Measurements from ENCODE around the gene KRTAP12-2.
"Not testable (repeated sequence)": the region's sequence is repeated elsewhere in the genome, so short reads cannot be mapped to it uniquely, and the experiment has no call there.

Gene KRTAP12-2

DNA sequence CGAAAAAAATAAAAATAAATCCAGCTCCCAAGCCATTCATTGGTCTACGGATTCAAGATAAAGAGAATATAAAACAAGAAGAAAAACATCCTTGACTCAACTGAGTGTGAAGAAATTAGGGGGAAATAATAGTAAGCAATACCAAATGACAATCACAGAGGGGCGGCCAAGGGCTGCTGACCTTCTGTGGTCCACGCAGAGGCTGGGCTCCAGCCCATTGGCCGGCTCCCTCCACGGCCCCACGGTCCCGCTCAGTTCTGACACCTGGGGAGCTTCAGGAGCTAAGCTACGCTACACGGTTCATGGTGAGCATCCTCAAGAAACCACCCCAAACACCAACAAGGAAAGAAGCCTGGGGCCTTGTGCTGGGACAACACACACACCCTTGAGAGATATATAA is 29.8 kb upstream of the KRTAP12-2 start:
- TF ChIP-seq, protein P1, sequence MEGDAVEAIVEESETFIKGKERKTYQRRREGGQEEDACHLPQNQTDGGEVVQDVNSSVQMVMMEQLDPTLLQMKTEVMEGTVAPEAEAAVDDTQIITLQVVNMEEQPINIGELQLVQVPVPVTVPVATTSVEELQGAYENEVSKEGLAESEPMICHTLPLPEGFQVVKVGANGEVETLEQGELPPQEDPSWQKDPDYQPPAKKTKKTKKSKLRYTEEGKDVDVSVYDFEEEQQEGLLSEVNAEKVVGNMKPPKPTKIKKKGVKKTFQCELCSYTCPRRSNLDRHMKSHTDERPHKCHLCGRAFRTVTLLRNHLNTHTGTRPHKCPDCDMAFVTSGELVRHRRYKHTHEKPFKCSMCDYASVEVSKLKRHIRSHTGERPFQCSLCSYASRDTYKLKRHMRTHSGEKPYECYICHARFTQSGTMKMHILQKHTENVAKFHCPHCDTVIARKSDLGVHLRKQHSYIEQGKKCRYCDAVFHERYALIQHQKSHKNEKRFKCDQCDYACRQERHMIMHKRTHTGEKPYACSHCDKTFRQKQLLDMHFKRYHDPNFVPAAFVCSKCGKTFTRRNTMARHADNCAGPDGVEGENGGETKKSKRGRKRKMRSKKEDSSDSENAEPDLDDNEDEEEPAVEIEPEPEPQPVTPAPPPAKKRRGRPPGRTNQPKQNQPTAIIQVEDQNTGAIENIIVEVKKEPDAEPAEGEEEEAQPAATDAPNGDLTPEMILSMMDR (conservative IDR thresholded peaks at IDR 0.05; ENCODE audit: control insufficient read depth, insufficient read depth, low read depth, low read length): no peak
- no peak overlapping the region for H3K4me3 ChIP-seq (ENCODE audit: control insufficient read depth, low read depth, low read length)
- no peak for DNase-seq (ENCODE audit: low read depth)

DNA sequence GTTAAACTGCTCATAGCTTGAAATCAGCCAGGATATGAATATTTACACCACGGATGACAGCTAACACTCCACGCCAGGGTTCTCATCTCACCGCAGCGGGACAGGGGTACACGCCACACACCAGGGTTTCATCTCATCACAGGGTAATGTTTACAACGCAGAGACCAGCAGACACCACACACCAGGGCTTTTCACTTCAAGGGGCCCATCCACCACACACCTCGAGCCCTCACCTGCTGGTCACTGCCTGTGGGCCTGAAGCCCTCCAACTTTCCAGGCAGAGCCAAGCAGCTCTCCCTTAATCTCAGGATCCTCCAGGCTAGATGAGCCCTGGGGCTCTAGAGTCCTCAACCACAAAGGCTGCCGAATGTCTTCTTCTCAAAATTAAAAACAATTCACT is 28.9 kb upstream of the KRTAP12-2 start:
- DNase-seq (ENCODE audit: low read depth): no peak
- H3K4me3 ChIP-seq (ENCODE audit: control insufficient read depth, low read depth, low read length): no peak overlapping the region
- TF ChIP-seq, protein P1 (conservative IDR thresholded peaks at IDR 0.05; ENCODE audit: control insufficient read depth, insufficient read depth, low read depth, low read length): no peak

DNA sequence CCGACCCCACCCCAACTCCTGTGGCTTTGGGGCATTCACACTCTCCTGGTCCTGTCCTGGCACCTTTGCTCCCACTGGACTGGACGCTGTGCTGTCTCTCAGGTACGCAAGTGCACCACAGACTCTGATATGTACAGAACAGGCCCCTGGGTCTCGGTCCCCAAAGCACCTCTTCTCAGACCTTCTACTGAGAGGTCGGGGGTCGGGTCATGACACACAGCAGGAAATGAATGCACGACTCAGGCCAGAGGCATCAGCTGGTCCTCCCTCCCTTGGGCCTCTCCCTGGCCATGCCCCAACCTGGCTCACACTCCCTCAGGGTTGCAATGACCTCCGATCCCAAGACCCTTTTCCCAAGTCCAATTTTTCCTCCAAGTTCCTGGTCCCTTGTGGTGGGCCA is 28.5 kb upstream of the KRTAP12-2 start:
- DNase-seq (ENCODE audit: low read depth): no peak
- H3K4me3 ChIP-seq (ENCODE audit: control insufficient read depth, low read depth, low read length): no peak overlapping the region
- TF ChIP-seq, protein P1 (conservative IDR thresholded peaks at IDR 0.05; ENCODE audit: control insufficient read depth, insufficient read depth, low read depth, low read length): no peak

DNA sequence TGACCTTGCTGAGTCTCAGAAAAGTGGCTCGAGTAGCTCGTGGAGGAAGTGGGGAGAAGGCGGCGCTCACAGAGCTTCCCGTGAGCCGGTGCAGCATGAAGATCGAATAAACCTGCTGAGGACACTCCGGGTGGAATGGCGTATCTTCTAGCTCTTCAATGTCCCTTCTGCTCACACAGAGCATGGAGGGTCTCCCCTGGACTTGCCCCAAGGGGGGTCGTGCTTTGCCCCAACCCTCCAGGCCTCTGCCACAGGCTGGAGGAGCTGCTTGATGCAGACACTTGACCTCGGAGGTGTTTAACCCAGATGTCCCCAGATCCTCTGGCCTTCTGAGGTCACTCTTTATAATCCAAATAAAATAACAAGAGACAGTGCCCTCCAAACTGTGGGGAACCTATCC is 28.0 kb upstream of the KRTAP12-2 start:
- TF ChIP-seq, protein P1 (conservative IDR thresholded peaks at IDR 0.05; ENCODE audit: control insufficient read depth, insufficient read depth, low read depth, low read length): no peak
- DNase-seq (ENCODE audit: low read depth): no peak
- H3K4me3 ChIP-seq (ENCODE audit: control insufficient read depth, low read depth, low read length): no peak overlapping the region

DNA sequence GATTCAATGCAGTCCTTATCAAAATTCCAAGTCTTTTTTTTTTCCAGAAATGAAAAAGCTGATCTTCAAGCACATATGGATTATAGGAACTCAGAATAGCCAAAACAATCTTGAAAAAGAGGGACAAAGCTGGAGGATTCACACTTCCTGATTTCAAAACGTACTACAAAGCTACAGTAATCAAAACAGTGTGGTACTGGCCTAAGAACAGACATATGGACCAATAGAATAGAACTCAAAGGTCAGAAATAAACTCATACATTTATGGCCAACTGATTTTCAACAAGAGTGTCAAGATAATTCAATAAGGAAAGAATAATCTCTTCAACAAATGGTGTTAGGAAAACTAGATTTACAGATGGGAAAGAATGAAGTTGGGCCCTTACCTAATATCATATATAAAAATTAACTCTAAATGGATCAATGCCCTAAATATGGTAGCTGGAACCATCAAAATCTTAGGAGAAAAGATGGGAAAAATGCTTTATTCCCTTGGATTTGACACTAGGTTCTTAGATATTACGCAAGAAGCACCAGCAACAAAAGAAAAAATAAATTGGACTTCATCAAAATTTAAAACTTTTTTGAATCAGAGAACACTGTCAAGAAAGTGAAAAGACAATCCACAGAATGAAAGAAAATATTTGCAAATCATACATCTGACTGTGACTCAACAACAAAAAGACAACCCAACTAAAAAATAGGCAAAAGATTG is 26.2 kb upstream of the KRTAP12-2 start:
- TF ChIP-seq, protein P1 (conservative IDR thresholded peaks at IDR 0.05; ENCODE audit: control insufficient read depth, insufficient read depth, low read depth, low read length): no peak
- H3K4me3 ChIP-seq (ENCODE audit: control insufficient read depth, low read depth, low read length): no peak overlapping the region
- no peak for DNase-seq (ENCODE audit: low read depth)

DNA sequence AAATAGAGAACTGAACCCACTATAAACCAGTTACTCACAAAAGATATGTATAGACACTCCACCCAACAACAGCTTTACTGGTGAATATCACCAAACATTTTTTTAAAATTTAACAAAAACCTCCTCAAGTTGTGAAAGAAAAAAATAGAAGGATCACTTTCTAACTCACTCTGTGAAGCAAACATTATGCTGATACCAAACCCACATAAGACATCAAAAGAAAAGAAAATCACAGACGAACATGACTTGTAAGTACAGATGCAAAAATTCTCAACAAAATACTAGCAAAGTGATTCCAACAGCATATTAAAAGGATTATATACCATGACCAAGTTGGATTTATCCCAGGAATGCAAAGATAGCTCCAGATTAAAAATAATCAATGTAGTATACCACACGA is 25.0 kb upstream of the KRTAP12-2 start:
- DNase-seq (ENCODE audit: low read depth): no peak
- TF ChIP-seq, protein P1 (conservative IDR thresholded peaks at IDR 0.05; ENCODE audit: control insufficient read depth, insufficient read depth, low read depth, low read length): no peak
- H3K4me3 ChIP-seq (ENCODE audit: control insufficient read depth, low read depth, low read length): no peak overlapping the region

DNA sequence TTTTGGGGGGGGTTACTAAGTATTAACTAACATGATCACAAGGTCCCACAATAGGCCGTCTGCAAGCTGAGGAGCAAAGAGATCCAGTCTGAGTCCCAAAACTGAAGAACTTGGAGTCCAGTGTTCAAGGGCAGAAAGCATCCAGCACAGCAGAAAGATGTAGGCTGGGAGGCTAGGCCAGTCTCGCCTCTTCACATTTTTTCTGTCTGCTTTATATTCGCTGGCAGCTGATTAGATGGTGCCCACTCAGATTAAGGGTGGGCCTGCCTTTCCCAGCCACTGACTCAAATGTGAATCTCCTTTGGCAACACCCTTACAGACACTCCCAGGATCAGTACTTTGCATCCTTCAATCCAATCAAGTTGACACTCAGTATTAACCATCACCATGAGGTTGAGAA is 23.0 kb upstream of the KRTAP12-2 start:
- not testable (repeated sequence) for H3K4me3 ChIP-seq (ENCODE audit: control insufficient read depth, low read depth, low read length); DNase-seq (ENCODE audit: low read depth)
